Brain microvascular endothelial cell (primary cell): ENCODE results near the gene UQCC2.

Experiments used
- DNase-seq: peaks from one replicate; pipeline ENCODE4 v3.0.0-alpha.2; 2020
- H3K27ac ChIP-seq: fragments of 250-450 bp; sonication (Bioruptor Pico); 2 replicates; pipeline ENCODE4 v1.5.1; 2020; ENCODE audit warnings: mild to moderate bottlenecking, moderate library complexity
- H3K27me3 ChIP-seq: fragments of 250-450 bp; sonication (Bioruptor Pico); replicated peaks from 2 replicates; pipeline ENCODE4 v1.5.1; 2020; ENCODE audit warnings: mild to moderate bottlenecking
- H3K36me3 ChIP-seq: fragments of 250-450 bp; sonication (Bioruptor Pico); replicated peaks from 2 replicates; pipeline ENCODE4 v1.5.1; 2020; ENCODE audit warnings: mild to moderate bottlenecking
- H3K4me3 ChIP-seq: 2 replicates; pipeline ENCODE4 v1.5.1; 2011; ENCODE audit warnings: low read depth, mild to moderate bottlenecking, control low read depth, low read length, moderate library complexity
- in situ Hi-C: cut with HindIII; loops from 2 replicates; pipeline ENCODE4 v1.10.0; 2017; ENCODE audit warnings: low sequenced_read_pairs, low pct_ligation_motif_present
- TF ChIP-seq, protein P1 (sequence below): IDR thresholded peaks from 2 replicates; pipeline ENCODE4 v1.5.1; 2011; ENCODE audit warnings: low read depth, mild to moderate bottlenecking, moderate library complexity, low read length, control low read depth, inconsistent platforms; ENCODE audit errors: missing control alignments

Gene UQCC2

DNA sequence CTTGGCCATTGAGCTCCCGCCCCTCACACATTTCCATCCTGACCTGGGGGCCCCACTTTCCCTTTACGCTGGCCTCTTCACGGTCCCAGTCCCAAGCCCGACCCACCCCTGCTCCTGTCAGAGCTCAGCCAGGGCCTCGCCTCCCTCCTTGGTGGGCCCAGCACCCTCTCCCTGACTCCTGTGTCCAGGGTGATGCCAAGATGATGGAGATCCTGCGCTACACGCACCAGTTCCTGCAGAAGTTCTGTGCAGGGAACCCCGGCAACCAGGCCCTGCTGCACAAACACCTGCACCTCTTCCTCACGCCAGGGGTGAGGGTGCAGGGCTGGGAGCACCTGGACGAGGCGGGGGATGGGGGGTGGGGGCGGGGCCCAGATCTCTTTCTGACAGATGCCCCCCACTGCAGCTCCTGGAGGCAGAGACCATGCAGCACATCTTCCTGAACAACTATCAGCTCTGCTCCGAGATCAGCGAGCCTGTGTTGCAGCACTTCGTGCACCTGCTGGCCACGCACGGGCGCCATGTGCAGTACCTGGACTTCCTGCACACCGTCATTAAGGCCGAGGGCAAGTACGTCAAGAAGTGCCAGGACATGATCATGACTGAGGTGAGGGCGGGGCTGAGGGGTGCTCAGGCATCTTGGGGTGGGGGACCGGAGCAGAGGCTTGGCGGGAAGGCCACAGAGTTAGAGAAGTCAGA, 33.1 kb downstream of the UQCC2 start:
- no peak for DNase-seq
- in situ Hi-C loops = no loop called here
- no peak overlapping the region for H3K27ac ChIP-seq
- H3K36me3 ChIP-seq = no peaks in the 10 kb centered on the region
- TF ChIP-seq, protein P1, sequence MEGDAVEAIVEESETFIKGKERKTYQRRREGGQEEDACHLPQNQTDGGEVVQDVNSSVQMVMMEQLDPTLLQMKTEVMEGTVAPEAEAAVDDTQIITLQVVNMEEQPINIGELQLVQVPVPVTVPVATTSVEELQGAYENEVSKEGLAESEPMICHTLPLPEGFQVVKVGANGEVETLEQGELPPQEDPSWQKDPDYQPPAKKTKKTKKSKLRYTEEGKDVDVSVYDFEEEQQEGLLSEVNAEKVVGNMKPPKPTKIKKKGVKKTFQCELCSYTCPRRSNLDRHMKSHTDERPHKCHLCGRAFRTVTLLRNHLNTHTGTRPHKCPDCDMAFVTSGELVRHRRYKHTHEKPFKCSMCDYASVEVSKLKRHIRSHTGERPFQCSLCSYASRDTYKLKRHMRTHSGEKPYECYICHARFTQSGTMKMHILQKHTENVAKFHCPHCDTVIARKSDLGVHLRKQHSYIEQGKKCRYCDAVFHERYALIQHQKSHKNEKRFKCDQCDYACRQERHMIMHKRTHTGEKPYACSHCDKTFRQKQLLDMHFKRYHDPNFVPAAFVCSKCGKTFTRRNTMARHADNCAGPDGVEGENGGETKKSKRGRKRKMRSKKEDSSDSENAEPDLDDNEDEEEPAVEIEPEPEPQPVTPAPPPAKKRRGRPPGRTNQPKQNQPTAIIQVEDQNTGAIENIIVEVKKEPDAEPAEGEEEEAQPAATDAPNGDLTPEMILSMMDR = no peak
- no peak overlapping the region for H3K4me3 ChIP-seq
- H3K27me3 ChIP-seq = no peaks in the 10 kb centered on the region

DNA sequence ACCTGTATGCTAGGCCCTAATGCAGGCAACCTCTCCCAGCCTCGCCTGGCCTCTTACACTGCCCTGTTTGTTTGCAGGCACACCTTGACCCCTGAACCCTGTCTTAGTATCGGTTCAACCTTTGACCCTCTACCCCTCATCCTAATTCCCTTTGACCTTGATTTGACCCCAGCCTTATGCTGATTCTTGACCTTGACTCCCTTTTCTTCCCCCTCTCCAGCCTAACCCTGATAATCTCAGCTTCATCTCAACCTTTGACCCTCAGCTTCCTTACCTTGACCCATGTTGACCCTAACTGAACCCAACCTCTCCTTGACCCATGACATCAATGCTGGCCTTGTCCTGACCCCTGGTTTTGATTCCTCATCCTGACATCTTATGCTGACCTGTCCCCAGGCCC, 33.8 kb downstream of the UQCC2 start:
- no peak overlapping the region for H3K27ac ChIP-seq
- DNase-seq = no peak
- in situ Hi-C loops = no loop called here
- no peaks in the 10 kb centered on the region for H3K27me3 ChIP-seq
- no peaks in the 10 kb centered on the region for H3K36me3 ChIP-seq
- no peak overlapping the region for H3K4me3 ChIP-seq
- TF ChIP-seq, protein P1 = no peak

DNA sequence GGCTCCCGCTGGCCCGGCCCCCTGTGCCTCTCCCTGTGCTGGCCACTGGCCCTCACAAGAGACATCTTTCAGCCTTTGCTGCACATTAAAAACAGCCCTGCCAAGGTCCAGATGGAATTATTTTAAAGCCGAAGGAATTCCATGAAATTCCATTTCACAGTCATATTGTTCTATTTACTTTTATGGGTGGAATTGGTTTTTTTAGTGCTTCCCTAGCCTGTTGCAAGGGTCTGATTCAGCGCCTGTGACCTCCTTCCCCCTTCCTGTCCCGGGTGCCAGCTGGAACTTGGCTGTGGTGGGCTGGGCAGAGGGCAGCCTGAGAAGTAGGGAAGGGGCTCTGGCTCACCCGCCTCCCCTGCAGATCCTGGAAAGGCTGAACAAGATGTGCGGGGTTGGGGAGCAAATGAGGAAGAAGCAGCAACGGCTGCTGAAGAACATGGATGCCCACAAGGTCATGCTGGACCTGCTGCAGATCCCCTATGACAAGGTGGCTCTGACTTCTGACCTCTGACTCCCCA, 34.3 kb downstream of the UQCC2 start:
- no peak for DNase-seq
- in situ Hi-C loops = no loop called here
- Histone ChIP-seq H3K36me3 (no peaks in the 10 kb centered on the region), H3K4me3 (no peak overlapping the region), H3K27me3 (no peaks in the 10 kb centered on the region), H3K27ac (no peak overlapping the region)
- TF ChIP-seq, protein P1 = no peak

DNA sequence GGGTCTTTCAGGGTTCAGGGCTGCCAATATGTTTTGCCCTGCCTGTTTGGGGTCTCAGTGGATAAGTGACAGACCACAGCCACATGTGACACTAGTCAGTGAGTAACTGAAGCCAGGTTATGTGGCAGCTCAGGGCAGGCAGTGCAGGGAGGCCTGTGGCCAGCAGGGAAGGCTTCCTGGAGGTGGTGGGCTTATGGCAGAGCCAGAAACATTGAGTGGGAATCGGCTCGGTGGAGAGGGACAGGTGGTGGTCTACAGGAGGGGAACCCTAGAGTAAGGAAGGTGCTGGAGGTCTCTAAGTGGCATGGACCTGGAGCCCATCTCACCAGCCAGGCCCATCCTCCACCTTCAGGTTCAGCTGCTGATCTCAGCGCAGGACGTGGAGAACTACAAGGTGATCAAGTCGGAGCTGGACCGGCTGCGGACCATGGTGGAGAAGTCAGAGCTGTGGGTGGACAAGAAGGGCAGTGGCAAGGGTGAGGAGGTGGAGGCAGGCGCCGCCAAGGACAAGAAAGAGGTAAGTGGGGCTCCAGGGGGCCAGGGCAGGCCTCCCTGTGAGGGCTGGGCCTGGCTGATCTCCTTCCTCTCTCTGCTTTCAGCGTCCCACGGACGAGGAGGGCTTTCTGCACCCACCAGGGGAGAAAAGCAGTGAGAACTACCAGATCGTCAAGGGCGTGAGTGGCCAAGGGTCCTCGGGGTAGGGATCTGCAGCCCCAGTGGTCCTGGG, 34.9 kb downstream of the UQCC2 start:
- Histone ChIP-seq H3K36me3 (no peaks in the 10 kb centered on the region), H3K27me3 (no peaks in the 10 kb centered on the region), H3K4me3 (no peak overlapping the region), H3K27ac (no peak overlapping the region)
- TF ChIP-seq, protein P1 = no peak
- no peak for DNase-seq
- in situ Hi-C loops = no loop called here

DNA sequence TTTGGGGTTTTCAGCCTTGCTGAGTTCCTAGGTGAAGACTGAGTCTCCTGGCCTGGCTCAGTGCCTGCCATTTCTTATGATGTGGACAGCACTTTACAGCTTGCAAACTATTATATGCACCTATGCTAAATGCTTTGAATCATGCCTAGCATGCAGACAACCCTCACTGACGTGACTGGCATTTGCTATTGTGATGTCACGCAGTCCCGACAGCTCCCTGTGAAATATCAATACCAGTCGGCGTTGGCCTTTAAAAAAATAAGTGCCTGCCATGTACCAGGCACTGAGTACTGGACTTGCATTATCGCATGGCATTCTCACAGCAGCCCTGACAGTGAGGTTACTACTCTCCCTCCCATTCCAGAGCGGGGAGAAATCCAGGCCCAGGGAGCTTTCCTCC, 35.5 kb downstream of the UQCC2 start:
- DNase-seq = no peak
- TF ChIP-seq, protein P1 = no peak
- Histone ChIP-seq H3K4me3 (no peak overlapping the region), H3K27me3 (no peaks in the 10 kb centered on the region), H3K36me3 (no peaks in the 10 kb centered on the region), H3K27ac (no peak overlapping the region)
- in situ Hi-C loops = no loop called here
